GM21825 (cell line): ENCODE results near the gene HSPA1B.
A peak's percentile ranks its signal among the peaks of the same experiment; 100 is the strongest.
"Not testable (repeated sequence)": the region's sequence is repeated elsewhere in the genome, so short reads cannot be mapped to it uniquely, and the experiment has no call there.

ENCODE experiments used
- ATAC-seq: cut with Tn5 transposase; IDR thresholded peaks from one replicate; pipeline ENCODE4 v1.9.1; 2021; ENCODE audit warnings: mild to moderate bottlenecking, moderate library complexity; ENCODE audit not compliant: unreplicated experiment

The HSPA1B gene

DNA sequence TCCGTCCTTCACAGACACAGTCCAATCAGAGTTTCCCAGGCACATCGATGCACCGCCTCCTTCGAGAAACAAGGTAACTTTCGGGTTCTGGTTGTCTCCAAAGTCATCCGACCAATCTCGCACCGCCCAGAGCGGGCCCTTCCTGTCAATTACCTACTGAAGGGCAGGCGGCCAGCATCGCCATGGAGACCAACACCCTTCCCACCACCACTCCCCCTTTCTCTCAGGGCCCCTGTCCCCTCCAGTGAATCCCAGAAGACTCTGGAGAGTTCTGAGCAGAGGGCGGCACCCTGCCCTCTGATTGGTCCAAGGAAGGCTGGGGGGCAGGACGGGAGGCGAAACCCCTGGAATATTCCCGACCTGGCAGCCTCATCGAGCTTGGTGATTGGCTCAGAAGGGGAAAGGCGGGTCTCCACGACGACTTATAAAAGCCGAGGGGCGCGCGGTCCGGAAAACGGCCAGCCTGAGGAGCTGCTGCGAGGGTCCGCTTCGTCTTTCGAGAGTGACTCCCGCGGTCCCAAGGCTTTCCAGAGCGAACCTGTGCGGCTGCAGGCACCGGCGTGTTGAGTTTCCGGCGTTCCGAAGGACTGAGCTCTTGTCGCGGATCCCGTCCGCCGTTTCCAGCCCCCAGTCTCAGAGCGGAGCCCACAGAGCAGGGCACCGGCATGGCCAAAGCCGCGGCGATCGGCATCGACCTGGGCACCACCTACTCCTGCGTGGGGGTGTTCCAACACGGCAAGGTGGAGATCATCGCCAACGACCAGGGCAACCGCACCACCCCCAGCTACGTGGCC lies at the start of gene HSPA1B:
Gene HSPA1B (plus strand): TSS at position 453 of the 794 bp plus-strand sequence. CDS start 213 bp downstream, at position 666.
- ATAC-seq: peak; percentile 44

DNA sequence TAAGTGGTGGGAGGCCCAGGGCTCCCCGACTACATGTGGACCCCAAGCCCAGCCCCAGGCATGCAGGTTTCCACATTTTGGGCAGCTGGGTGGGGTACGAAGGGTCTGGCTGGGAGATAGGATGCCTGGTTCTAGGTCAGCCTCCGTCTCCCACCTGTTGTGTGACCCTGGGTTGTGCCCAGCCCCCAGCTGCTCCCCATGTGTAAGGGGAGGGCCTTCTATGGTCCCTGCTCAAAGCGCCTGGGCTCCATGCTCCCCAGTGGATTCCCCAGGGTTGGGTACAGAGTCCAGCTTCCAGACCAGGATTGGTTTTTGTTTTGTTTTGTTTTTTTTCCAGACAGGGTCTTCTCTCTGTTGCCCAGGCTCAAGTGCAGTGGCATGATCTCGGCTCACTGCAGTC lies 49.3 kb upstream of the HSPA1B start:
- no peak for ATAC-seq

DNA sequence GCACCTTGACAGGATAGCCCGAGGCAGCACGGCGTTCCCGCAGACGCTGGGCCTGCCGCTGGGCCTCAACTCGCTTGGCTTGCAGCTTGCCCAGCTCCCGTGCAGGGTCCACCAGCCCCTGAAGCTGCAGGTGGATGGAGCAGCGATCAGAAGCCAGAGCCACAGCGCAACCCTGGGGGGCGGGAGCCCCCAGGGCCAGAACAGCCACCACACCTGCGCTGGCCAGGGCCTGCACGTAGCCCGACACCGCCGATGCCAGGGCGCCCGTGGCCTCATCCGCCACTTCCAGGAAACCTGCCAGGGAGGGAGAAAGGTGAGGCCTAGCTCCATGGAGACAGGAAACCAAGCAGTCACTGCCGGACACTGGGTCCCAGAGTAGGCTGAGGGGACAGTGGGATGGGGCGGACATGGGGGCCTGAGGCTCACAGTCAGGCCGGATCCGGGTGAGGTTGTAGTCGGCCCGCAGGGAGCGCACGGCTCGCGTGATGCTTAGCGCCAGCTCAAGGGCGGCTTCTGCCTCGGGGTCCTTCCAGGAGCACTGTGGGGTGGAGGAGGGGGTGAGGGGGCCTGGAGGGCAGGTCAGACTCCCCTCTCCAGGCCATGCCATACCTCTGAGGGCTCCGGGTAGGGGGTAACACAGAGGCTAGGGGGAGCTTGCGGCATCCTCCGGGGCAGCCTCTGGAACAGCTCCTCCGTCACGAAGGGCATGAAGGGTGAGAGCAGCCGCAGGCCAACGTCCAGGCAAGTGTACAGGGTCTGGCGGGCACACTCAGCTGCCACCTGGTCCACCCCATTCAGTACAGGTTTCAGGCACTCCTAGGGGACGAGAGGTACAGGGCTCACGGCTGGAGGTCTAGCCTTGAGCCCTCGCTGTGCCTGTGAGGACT lies 48.3 kb upstream of the HSPA1B start:
- ATAC-seq: no peak

DNA sequence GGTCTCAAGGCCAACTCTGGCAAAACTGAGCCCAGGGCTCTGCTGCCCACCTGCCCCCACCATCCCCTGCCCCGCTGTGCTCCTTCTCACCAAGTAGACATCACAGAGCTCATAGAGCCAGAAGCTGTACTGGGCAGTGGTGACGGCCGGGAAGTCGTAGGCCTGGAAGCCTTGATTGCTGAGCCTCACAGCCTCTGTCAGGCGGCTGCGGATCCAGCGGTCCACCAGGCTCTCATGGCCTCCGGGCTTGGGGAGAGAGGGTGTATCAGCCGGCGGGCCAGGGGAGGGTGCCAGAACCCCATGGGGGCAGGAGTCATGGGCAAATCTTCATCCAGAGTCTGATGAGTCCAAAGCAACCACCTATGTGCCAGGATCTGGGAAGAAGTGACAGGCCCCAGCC lies 47.6 kb upstream of the HSPA1B start:
- ATAC-seq: no peak

DNA sequence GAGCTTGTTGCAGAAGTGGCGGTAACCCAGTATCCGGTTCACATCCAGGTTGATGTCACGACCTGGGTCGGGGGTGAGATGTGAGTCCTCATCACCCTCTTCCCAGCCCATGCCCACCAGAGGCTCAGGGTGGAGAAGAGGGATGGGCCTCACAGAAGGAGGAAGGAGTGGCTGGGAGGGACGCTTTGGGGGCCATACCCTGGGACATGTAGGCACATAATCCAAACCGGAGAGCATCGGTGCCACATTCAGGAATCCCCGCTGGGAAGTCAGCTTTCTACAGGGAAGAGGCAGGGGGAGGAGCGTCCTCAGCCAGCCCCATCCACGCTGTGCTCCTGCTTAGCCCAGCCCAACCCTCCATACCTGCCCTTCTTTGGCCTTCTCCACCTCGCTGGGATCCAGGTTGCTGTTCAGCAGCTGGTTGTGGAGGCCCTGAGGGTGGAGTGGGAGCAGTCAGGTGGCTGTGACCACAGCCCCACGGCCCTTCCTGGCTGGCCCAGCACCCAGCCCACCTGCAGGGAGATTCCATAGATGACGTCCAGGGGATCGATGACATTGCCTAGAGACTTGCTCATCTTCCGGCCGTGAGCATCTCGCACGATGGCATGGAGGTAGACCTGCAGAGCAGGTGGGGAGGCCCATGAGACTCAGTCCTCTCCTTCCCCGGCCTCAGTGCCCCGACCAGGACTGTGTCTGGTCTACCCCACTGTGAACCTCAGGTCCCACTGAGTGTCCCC lies 46.9 kb upstream of the HSPA1B start:
- no peak for ATAC-seq

DNA sequence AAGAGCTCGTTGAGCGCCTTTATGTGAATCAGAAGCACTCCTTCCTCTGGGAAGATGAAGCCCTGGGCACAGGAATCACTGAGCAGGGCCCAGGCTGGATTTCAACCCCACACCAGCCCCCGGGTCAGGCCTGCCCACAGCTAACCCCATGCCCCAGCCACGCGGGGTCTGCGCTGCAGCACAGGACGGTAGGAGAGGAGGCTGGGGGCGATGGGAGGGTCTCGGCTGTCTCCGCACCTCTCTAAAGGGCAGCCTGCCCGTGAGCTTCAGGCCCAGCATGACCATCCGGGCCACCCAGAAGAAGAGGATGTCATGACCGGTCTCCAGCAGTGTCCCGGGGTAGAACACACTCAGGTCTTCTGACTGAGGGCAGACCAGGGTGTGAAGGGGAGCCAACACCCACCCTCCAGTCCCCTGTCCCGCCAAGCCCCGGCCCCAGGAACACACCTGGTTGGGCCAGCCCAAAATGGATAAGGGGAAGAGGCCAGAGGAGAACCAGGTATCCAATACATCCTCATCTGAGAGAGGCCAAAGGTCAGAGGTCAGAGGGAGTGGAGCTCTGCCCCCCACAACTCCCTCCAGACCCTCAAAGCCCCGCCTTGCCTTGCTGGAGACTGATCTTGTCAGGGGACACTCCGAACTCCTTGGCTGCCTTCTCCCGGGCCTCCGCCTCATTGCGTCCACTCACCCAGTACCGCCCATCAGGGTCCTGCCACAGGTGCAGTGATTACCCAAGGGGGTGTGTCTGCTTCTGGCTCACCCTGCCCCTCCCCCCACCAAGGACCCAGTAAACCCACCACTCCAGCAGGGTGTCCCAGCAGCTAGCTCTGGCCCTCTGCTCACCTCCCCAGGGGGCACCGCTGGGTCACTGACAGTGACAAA lies 46.1 kb upstream of the HSPA1B start:
- no peak for ATAC-seq

DNA sequence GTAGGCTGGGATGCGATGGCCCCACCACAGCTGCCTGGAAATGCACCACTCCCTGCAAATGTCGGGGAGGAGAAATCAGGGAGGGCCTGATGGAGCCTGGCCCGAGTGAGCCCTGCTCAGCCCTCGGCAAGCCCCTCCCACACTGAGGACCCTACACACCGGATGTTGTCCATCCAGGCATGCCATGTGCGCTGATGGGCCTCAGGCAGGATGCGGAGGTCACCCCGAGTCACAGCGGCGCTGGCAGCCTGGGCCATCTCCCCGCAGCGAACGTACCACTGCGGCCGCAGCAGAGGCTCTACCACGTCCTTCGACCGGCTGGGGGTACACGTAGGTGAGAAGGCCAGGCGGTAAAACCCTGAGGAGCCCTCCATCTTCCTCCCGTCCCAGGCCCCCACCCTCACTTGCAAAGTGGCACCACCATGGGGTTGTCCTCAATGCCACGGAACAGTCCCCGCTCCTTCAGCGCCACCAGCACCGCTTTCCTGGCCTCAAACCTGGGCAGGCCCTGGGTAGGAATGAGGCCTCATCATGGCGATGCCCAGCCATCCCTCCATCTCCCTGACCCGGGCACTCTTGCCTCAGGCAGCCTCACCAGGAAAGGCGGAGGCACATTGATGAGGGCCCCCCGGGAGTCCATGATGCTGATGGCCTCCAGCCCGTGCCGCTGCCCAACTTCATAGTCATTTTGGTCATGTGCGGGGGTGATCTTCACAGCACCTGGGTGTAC lies 45.2 kb upstream of the HSPA1B start:
- ATAC-seq: no peak

DNA sequence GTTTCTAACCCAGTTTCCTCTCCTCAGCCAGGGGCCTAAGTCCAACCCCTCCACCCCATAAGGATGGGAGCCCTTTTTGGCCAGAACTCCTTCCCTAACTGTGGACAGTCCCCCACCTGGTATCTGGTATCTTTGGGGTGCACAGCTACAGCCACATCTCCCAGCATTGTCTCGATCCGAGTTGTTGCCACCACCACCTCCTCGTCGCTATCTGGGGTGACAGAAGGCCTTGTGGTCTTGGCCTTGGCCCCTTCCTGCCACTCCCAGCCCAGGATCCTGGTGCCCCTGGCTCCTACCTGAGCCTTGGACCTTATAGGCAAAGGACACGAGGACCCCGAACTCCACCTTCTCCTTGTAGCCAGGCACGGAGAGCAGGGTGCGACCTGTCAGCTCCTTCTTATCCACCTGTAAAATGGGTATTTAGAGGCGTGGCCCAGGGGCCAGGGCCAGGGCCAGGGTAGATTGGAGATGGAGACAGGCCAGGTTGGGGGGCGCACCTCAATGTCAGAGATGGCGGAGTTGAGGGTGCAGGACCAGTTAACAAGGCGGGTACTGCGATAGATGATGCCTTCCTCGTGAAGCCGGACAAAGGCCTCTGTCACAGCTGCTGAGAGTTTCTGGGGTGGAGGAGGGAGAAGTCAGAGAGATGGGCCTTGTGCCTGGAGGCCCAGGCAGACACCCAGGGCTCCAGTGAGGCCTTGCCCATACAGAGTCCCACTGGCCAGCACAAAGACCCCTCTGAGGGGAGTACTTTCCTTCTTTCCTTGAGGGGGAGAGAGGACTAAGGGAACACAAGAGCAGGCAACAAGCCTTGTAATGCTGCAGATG lies 43.2 kb upstream of the HSPA1B start:
- no peak for ATAC-seq

DNA sequence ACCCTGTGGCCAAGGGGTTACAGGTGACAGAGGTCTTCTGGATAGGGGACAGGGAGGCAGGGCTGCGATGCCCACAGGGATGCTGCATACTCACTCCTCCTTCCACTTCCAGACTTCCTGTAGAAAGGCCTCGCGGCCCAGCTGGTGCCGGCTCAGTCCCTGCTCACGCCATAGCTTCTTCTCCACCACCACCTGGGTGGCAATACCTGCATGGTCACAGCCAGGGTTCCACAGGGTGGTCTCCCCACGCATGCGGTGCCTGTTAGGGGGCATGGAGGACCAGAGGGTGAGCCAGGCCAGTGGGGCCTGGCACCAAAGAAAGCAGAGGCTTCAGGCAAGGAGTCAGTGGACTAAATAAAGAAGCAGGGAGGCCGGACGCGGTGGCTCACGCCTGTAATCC lies 42.1 kb upstream of the HSPA1B start:
- no peak for ATAC-seq

DNA sequence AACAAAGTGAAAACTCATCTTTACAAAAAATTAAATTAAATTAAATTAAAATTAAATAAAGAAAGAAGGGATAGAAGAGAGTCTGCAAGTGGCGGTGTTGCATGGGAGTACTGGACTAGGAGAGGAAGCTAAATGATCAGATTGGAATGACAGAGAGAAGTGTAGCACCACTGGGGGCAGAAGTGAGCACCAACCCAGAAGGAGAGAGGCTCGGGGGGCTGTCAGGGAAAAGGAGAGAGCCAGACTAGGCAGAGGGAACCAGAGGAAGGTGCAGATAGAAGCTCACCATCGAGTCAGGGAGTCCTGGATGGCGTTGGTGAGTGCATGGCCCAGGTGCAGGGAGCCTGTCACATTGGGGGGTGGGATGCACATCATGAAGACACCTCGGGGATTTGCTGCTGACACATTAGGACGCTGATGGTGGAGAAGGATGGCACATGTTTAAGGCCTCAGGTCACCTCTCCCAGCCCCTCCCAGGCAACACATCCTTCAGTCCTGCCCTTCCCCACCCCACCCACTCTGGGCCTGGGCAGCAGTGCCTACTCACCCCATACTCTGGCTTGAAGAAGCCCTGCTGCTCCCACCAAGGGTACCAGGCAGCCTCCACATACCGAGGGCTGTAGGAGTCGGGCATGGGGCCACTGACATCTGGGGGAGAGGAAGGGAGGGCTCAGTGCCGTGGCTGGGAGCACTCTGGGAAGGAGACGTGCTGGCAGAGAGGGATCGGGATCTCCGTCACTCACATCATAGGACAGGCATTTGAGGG lies 36.0 kb upstream of the HSPA1B start:
- no peak for ATAC-seq

DNA sequence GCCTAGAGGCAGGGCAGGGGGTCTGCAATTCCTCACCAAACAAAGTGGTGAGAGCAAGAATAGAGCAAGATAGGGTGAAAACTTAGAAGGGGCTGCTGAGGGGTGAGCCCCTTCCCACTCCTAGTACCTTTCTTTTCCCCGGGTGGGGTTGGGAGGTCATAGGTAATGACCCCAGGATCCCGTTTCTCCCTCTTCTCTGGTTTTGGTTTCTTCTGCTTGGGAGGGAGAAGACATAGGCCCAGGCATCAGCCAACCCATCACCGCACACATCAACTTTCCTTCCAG lies 35.5 kb upstream of the HSPA1B start:
- ATAC-seq: no peak

DNA sequence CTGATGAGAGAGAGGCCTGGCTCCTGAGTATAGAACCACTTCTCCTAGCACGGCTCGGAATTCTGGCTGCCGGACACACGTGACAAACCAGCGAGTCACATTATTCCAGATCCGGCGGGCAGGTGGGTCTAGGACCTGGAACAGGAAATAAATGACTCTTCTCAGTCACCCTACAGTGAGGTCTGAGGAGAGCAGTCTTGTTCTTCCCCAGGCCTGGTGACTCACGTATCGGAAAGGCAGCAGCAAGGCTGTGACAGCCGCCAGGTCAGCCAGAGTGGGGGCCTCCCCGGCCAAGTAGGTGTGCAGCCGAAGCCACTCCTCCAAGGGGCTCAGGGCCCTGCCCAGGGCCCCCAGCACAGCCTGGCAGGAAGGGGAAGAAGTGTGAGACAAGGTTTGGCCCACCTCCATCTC lies 34.8 kb upstream of the HSPA1B start:
- no peak for ATAC-seq

DNA sequence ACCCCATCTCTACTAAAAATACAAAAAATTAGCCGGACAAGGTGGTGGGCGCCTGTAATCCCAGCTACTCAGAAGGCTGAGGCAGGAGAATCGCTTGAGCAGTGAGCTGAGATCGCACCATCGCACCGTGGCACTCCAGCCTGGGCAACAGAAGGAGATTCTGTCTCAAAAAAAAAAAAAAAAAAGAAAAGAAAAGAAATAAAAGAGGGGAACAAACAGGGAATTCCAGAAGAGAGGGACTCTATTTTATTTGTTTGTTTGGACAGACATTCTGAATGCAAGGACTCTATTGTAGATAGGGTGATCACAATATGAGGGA lies 33.7 kb upstream of the HSPA1B start:
- not testable (repeated sequence) for ATAC-seq

DNA sequence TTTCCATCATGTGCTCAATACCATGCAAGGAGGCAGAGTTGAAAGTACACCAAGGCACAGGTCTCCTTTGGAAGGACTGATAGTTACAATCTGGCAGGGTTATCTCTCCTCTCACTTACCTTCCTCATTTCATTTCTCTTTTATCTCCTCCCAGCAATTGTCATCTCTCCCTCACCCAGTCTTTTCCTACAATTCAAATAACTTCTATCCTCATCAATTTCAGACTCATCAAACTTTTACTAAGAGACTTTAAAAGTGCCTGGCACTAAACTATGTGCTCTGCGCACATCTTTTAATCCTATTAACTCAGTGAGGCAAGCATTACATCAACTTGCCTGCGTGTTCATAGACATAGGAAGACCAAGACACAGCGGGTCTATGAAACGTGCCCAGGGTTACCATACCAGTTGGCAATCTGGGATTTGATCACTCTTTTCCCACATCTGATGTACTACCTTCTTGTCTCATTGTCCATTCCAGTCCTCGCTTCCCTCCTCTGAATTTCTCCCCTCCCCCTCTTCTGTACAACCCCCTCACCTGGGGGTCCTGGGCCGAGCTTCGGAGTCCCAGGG lies 33.2 kb upstream of the HSPA1B start:
- ATAC-seq: no peak

DNA sequence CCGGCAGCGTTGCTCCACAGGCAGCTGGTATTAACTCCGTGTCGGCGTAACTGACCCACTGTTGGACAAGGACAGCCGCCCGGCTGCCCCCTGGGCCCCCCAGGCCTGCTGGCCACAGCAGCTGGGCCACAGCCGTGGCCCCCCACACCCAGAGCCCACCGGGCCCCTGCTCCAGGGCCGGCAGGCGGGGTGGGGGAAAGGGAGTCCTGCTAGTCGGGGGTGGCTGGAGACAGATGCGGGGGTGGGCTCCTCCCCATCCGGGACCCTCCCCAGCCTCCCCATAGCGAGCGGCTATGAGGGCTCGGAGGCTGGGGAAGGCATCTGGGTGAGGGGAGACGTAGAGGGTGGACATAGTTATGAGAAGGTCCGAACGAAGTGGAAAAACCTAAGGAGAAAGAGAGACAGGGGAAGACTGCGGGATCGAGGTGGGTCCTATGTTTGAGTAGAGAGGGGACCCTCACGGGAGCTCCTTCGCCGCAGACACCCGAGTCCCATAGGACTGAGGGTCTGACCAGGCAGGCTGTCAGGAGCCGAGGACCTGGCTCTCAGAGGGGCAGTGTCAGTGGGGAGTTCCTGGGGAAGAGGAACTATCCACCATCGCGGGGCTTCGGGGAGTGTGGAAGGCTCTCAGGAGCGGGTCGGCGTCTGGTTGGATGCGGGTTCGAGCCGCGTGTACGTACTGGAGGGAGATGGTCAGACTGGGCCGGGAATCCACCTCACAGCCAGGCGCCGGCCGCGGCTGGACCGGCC lies 32.5 kb upstream of the HSPA1B start:
- no peak for ATAC-seq

DNA sequence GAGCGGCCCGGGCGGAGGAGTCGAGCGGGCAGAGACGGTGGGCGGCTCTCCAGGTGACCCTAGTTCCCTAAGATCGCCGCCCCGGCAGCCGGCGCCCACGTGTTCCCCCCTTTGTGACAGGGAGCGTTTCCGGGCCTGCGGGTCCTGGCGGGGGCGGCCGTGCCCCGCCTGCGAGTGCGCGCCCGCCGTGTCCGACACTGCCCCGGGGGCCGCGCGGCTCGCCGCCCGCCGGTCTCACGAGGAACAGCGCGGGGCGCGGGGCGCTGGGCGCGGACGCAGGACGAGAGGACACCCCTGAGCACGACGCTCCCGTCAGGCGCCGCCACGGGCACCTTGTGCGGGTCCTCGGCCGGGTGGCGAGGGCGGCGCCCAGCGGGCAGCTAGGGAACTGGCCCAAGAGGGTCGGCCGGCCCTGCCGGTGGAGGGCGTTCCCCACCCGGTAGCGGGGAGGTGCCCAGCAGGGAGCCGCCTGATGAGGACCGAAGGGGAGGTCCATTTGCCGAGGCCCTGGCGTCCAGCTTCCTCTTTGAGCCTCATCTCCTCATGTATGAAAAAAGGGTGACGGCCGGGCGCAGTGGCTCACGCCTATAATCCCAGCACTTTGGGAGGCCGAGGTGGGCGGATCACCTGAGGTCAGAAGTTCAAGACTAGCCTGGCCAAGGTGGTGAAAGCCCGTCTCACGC lies 31.8 kb upstream of the HSPA1B start, which contains the start of gene VARS1:
Gene VARS1 (minus strand): TSS at position 137 of the 683 bp plus-strand sequence. CDS start 535 bp downstream, outside the sequence.
- ATAC-seq: peak; percentile 78

DNA sequence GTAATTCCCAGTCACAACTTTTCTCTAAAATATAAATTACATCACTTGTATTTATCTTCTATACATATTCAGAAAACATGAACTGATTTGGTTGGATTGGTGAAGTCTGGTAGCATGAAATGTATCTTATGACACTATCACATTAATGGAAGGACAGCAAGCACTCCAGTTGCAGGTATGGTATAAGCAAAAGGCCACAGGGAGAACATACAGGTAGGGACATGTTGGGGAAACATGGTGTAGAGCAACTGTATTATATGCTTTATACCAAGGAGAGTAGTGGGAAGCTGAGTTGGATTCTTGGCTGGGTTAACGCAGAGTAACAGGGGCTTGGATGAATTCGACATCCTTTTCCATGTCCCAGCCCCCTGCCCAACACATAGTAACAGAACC lies 30.5 kb upstream of the HSPA1B start:
- no peak for ATAC-seq
